ENCODE data around the gene A2ML1. TPM values are rescaled to one million over a fixed set of nuclear protein-coding genes. Genes with fewer than 3 reads are reported as not detected.

A2ML1 gene
- not detected in 2 replicates for total RNA-seq (2014; rRNA removed; shearing (Covaris generic))

DNA sequence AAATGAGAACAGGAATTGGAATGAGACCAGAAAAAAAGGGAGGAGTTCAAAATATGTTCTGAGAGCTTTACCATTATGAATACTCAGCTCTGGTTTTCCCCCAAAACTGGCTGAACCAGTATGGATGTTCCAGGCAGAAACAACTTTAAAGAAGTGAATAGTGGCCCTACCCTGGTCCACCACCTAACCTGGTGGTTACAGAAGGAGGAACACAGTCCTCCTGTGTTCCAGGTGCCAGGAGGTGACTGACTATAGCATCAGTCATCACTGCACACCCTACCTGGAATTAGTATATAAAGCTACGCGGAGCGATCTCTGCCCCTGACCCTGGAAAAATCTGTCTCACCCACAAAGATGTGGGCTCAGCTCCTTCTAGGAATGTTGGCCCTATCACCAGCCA, at the start of gene A2ML1:
Gene A2ML1 (plus strand): TSS at position 324 of the 400 bp plus-strand sequence. CDS start 31 bp downstream, at position 355.

DNA sequence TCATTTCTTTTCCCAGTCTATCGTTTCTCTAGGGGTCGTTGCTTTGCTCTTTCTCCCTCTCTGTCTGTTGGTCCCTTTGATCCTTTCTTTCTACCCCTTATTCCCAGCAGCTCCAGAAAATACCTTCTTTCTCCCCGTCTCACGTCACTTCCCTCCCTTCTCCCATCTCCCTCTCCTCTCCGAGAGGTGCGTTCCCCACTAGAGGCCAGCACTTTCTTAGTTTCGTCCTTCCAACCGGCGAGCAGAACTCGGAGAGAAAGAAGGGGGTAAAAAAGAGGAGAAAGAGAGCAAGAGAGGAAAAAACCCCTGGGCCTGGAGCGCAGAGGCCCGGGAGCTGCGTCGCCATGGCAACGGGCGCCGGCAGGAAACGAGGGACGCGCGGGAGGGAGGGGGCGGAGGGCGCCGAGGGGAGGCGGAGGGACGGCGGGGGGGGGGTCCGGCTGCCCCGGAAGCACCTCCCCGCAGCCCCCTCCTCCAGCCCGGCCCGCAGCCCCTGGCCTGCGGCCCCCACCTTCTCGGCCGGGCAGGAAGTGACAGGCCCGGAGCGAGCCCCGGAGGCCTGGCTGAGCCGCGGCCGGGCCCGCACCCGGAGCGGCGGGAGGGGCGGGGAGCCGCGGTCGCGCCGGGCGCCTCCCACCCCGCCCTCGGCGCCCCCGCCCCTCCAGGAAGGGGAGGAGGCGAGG, 91.8 kb downstream of the A2ML1 start, which contains the start of gene PHC1:
Gene PHC1 (plus strand): TSS at position 477 of the 683 bp plus-strand sequence. CDS start 3,169 bp downstream, outside the sequence.

Other genes with a start within 250 kb of the A2ML1 start
- not detected in 2 replicates for gene AICDA, start 209.8 kb upstream of the A2ML1 start, total RNA-seq (2014; rRNA removed; shearing (Covaris generic))
- not detected in 2 replicates for gene MFAP5, start 159.8 kb upstream of the A2ML1 start, total RNA-seq (2014; rRNA removed; shearing (Covaris generic))
- gene RIMKLB, start 124.6 kb upstream of the A2ML1 start, total RNA-seq (2014; rRNA removed; shearing (Covaris generic)), result 58.7 and 62.2 TPM in 2 replicates
- gene PHC1, start 91.9 kb downstream of the A2ML1 start, total RNA-seq (2014; rRNA removed; shearing (Covaris generic)), result 30.2 and 33.0 TPM in 2 replicates
- 277 and 290 TPM in 2 replicates for gene M6PR, start 127.0 kb downstream of the A2ML1 start, total RNA-seq (2014; rRNA removed; shearing (Covaris generic))
- gene KLRG1, start 166.9 kb downstream of the A2ML1 start, total RNA-seq (2014; rRNA removed; shearing (Covaris generic)), result 1.1 and 2.8 TPM in 2 replicates

Data from A375 (cell line).